ENCODE data around the gene SGSM2. TPM values are rescaled to one million over a fixed set of nuclear protein-coding genes. Genes with fewer than 3 reads are reported as not detected.

SGSM2 gene
- total and polyA plus RNA-seq, 2 of the 13 experiments (the other 11 are each of a cell fraction or from before 2014, with no cell fraction given): 30.4 to 51.3 TPM

- TF ChIP-seq RFXAP (CRISPR knock-in tag; IDR thresholded peaks at IDR 0.05; ENCODE audit: borderline replicate concordance): peak; percentile 67; the same call in 1 of the 2 replicates
- TF ChIP-seq ZNF350 (CRISPR knock-in tag; IDR thresholded peaks at IDR 0.05; ENCODE audit: borderline replicate concordance, low read depth): peak; percentile 96
- TF ChIP-seq MTA3 (CRISPR knock-in tag; IDR thresholded peaks at IDR 0.05): no peak
- TF ChIP-seq ZNF691 (CRISPR knock-in tag; IDR thresholded peaks at IDR 0.05; ENCODE audit: borderline replicate concordance, low read depth): no peak; the same call in 1 of the 2 replicates
- TF ChIP-seq ZSCAN25 (CRISPR knock-in tag; IDR thresholded peaks at IDR 0.05): peak; percentile 2; the same call in 1 of the 2 replicates
- peak; percentile 38; the same call in 1 of the 2 replicates for TF ChIP-seq HIC2 (CRISPR knock-in tag; IDR thresholded peaks at IDR 0.05; ENCODE audit: low read depth)
- TF ChIP-seq POLR2G (IDR thresholded peaks at IDR 0.05; ENCODE audit: low read depth, low read length): peak; percentile 97
- TF ChIP-seq HNRNPLL (IDR thresholded peaks at IDR 0.05; ENCODE audit: low read depth, low read length, poor library complexity, severe bottlenecking): peak; percentile 59
- TF ChIP-seq ZNF251 (CRISPR knock-in tag; IDR thresholded peaks at IDR 0.05): no peak
- TF ChIP-seq ZNF547 (CRISPR knock-in tag; IDR thresholded peaks at IDR 0.05): peak; percentile 80
- no peak for TF ChIP-seq RORA (CRISPR knock-in tag; IDR thresholded peaks at IDR 0.05)
- no peak for TF ChIP-seq TRIM24 (CRISPR knock-in tag; IDR thresholded peaks at IDR 0.05)
- TF ChIP-seq SALL2 (CRISPR knock-in tag; IDR thresholded peaks at IDR 0.05): peak; percentile 34; the same call in 1 of the 2 replicates
- TF ChIP-seq ZNF614 (CRISPR knock-in tag; IDR thresholded peaks at IDR 0.05; ENCODE audit: borderline replicate concordance): no peak
- TF ChIP-seq HHEX (CRISPR knock-in tag; IDR thresholded peaks at IDR 0.05): no peak
- TF ChIP-seq ZNF136 (CRISPR knock-in tag; IDR thresholded peaks at IDR 0.05; ENCODE audit: low read depth): 0 out of 2 replicates have a peak, but pooled peaks have one; percentile 13
- no peak for TF ChIP-seq EZH2 (conservative IDR thresholded peaks at IDR 0.05; ENCODE audit: low read depth, low read length)
- peak; percentile 38; the same call in 1 of the 2 replicates for TF ChIP-seq MEF2D (CRISPR knock-in tag; IDR thresholded peaks at IDR 0.05)
- TF ChIP-seq ATF5 (CRISPR knock-in tag; IDR thresholded peaks at IDR 0.05; ENCODE audit: low read depth): 0 out of 2 replicates have a peak, but pooled peaks have one; percentile 75
- no peak for TF ChIP-seq JDP2 (CRISPR knock-in tag; IDR thresholded peaks at IDR 0.05; ENCODE audit: borderline replicate concordance)
- TF ChIP-seq ZNF556 (CRISPR knock-in tag; IDR thresholded peaks at IDR 0.05; ENCODE audit: borderline replicate concordance): peak; percentile 47
- TF ChIP-seq ZFAT (CRISPR knock-in tag; conservative IDR thresholded peaks at IDR 0.05): no peak
- TF ChIP-seq CSRNP2 (CRISPR knock-in tag; conservative IDR thresholded peaks at IDR 0.05; ENCODE audit: low read depth): 0 out of 2 replicates have a peak, but pooled peaks have one; percentile 28
- no peak for TF ChIP-seq MLX (CRISPR knock-in tag; IDR thresholded peaks at IDR 0.05)
These were observed 968 bp upstream of the SGSM2 start, which contains the start of gene TSR1 (continued) for GRCh38 chr17:2336215-2336851.

Data from HepG2 (cell line).